BE2C (cell line): ENCODE data around the gene CFLAR.
"Not testable (repeated sequence)": the region's sequence is repeated elsewhere in the genome, so short reads cannot be mapped to it uniquely, and the experiment has no call there.

Experiments
- DNase-seq: peaks from one replicate; pipeline ENCODE4 v3.0.0-alpha.2; 2020
- H3K27me3 ChIP-seq: fragments of 250-450 bp; sonication (Bioruptor Pico); 2 replicates; pipeline ENCODE4 v1.5.1; 2020; ENCODE audit warnings: mild to moderate bottlenecking
- H3K36me3 ChIP-seq: fragments of 250-450 bp; sonication (Bioruptor Pico); 2 replicates; pipeline ENCODE4 v1.5.1; 2020; ENCODE audit warnings: mild to moderate bottlenecking
- H3K4me1 ChIP-seq: fragments of 250-450 bp; sonication (Bioruptor Pico); 2 replicates; pipeline ENCODE4 v1.5.1; 2020
- H3K4me3 ChIP-seq: 2 replicates; pipeline ENCODE4 v1.5.1; 2011; ENCODE audit warnings: low read depth, low read length
- H3K9me3 ChIP-seq: fragments of 250-450 bp; sonication (Bioruptor Pico); 2 replicates; pipeline ENCODE4 v1.5.1; 2020
- TF ChIP-seq, protein P1 (sequence below): IDR thresholded peaks from 2 replicates; pipeline ENCODE4 v1.5.1; 2012; ENCODE audit warnings: mild to moderate bottlenecking, low read depth, low read length

The CFLAR gene

DNA sequence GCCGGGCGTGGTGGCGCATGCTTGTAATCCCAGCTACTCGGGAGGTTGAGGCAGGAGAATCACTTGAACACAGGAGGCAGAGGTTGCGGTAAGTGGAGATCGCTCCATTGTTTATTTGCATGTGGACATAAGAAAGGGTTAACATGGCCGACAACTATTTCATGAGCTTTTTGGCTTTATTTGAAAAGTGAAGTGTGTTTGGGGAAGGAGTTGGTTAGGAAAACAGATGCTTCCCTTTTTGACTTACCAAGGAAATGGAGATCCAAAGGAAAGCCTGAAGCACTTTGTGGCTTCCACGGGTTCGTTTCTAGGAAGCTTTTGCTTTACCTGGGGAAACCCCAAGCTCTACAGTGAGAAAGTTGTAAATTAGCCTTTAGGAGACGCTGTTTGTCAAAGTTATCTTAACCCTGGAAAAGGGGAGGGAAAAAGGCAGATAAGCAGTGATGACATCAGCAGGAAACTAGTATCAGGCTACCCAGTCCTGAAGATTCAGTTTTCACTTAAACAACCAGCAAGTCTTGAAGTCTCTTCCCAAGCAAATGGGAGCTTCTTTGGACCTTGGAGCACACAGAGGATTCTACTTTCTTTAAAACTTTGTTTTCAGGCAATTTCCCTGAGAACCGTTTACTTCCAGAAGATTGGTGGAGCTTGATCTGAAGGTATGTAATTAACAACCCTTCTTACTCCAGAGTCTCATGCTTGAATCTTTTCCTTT, 66.8 kb downstream of the CFLAR start, which contains the start of gene CASP10:
CASP10 (plus strand) TSS at position 492 of the 715 bp plus-strand sequence. CDS start 2,637 bp downstream, outside the sequence.
- no peak for DNase-seq
- TF ChIP-seq, protein P1, sequence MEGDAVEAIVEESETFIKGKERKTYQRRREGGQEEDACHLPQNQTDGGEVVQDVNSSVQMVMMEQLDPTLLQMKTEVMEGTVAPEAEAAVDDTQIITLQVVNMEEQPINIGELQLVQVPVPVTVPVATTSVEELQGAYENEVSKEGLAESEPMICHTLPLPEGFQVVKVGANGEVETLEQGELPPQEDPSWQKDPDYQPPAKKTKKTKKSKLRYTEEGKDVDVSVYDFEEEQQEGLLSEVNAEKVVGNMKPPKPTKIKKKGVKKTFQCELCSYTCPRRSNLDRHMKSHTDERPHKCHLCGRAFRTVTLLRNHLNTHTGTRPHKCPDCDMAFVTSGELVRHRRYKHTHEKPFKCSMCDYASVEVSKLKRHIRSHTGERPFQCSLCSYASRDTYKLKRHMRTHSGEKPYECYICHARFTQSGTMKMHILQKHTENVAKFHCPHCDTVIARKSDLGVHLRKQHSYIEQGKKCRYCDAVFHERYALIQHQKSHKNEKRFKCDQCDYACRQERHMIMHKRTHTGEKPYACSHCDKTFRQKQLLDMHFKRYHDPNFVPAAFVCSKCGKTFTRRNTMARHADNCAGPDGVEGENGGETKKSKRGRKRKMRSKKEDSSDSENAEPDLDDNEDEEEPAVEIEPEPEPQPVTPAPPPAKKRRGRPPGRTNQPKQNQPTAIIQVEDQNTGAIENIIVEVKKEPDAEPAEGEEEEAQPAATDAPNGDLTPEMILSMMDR: peak; percentile 52
- H3K4me1 ChIP-seq: no peaks in the 10 kb centered on the region
- no peaks in the 10 kb centered on the region for H3K27me3 ChIP-seq
- no peaks in the 10 kb centered on the region for H3K9me3 ChIP-seq
- H3K4me3 ChIP-seq: peak within 1 kb of the TSS; percentile 42
- no peaks in the 10 kb centered on the region for H3K36me3 ChIP-seq

DNA sequence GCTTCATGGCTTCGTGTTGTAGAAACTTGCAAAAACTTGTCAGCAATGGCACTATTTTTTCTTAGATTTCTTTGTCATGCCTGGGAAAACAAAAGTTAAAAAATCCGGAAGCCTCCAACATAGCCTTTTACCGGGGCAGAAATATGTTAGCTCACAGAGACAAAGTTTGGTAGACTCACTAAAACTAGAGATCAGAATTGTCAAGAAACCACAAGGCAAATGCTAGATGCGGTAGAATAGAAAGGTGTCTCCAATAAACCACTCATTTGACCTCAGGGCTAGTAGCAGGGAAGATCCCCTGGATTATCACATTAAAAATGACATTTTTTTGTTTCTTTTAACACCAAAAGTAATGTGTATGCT, 67.4 kb downstream of the CFLAR start:
- peak overlapping the region; percentile 42 for H3K4me3 ChIP-seq

DNA sequence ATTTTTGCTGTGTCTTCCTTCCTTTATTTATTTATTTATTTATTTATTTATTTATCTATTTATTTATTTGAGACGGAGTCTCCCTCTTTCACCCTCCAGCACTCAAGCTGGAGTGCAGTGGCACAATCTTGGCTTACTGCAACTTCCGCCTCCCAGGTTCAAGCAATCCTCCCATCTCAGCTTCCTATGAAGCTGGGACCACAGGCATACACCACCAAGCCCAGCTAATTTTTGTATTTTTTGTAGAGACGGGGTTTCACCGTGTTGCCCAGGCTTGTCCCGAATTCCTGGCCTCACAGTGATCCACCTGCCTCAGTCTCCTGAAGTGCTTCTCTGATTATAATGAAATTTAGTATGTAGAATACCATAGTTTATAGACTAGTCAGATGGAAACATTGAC, 67.9 kb downstream of the CFLAR start:
- not testable (repeated sequence) for H3K4me1 ChIP-seq, H3K9me3 ChIP-seq, H3K36me3 ChIP-seq, DNase-seq, H3K27me3 ChIP-seq, H3K4me3 ChIP-seq

More for the DNA sequence above, 67.4 kb downstream of the CFLAR start:
- TF ChIP-seq, protein P1: no peak
- Histone ChIP-seq H3K9me3 (no peaks in the 10 kb centered on the region), H3K4me1 (no peaks in the 10 kb centered on the region), H3K36me3 (no peaks in the 10 kb centered on the region), H3K27me3 (no peaks in the 10 kb centered on the region)
- no peak for DNase-seq

DNA sequence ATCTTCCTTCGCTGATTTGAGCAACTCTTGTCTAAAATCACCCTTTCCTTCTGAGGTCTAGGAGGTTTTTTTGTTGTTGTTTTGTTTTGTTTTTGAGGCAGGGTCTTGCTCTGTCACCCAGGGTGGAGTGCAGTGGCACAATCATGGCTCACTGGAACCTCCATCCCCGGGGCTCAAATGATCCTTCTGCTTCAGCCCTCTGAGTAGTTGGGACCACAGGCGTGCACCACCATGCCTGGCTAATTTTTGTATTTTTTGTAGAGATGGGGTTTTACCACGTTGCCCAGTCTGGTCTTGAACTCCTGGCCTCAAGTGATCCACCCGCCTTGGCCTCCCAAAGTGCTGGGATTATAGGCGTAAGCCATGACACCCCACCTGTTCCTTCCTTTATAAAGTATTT, 68.3 kb downstream of the CFLAR start:
- not testable (repeated sequence) for H3K36me3 ChIP-seq, H3K4me1 ChIP-seq, H3K9me3 ChIP-seq, H3K4me3 ChIP-seq, H3K27me3 ChIP-seq, DNase-seq

DNA sequence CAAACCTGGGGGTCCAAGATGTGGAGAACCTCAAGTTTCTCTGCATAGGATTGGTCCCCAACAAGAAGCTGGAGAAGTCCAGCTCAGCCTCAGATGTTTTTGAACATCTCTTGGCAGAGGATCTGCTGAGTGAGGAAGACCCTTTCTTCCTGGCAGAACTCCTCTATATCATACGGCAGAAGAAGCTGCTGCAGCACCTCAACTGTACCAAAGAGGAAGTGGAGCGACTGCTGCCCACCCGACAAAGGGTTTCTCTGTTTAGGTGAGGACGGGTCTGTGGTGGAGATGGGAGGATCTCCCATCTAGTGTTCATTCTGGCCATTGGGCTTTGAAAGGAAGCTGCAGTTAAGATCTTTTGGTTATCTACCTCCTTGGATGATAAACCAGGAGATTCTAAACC, 69.9 kb downstream of the CFLAR start:
- TF ChIP-seq, protein P1: no peak
- H3K4me3 ChIP-seq: no peak overlapping the region

DNA sequence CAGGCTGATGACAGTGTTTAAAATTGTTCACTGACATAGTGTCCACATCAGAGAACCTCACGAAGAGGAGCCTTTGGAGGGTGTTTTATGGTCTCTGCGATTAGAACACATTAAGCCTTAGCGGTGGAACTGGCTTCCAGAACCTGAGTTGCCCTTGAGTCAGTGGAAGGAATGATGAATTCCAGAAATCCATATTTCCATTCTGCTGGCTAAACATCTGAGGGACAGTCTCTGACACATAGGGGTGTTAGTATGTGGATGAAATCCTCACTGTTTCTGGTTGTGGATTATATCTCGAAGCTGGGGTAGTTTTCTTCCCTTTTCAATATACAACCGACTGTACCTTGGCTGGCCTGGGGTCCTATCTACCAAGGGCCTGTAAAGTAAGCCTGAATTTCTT, 71.0 kb downstream of the CFLAR start:
- Histone ChIP-seq H3K27me3 (no peaks in the 10 kb centered on the region), H3K36me3 (no peaks in the 10 kb centered on the region), H3K4me3 (no peak overlapping the region), H3K9me3 (no peaks in the 10 kb centered on the region), H3K4me1 (no peaks in the 10 kb centered on the region)
- TF ChIP-seq, protein P1: no peak
- DNase-seq: no peak

More for the DNA sequence above, 69.9 kb downstream of the CFLAR start:
- Histone ChIP-seq H3K9me3 (no peaks in the 10 kb centered on the region), H3K36me3 (no peaks in the 10 kb centered on the region), H3K4me1 (no peaks in the 10 kb centered on the region), H3K27me3 (no peaks in the 10 kb centered on the region)
- DNase-seq: no peak

DNA sequence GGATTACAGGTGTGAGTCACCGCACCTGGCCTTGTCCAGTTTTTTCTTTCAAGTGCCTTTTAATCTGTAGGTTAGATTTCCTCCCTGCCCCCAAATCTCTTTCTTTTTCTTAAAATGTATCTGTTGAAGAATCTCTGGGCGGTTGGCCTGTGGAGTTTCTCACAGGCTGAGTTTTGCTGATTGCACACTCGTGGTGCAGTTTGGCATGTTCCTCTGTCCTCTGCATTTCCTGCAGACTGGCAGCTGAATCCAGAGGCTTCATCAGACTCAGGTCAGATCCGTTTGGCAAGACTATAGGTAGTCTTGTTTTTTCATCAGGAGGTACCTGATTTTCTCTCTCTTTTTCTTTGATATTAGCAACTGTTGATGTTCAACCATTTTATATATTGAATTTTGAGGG, 72.5 kb downstream of the CFLAR start:
- TF ChIP-seq, protein P1: no peak
- H3K4me1 ChIP-seq: no peaks in the 10 kb centered on the region
- no peaks in the 10 kb centered on the region for H3K36me3 ChIP-seq

More for the DNA sequence above, 72.5 kb downstream of the CFLAR start:
- no peak overlapping the region for H3K4me3 ChIP-seq
- no peaks in the 10 kb centered on the region for H3K27me3 ChIP-seq
- no peaks in the 10 kb centered on the region for H3K9me3 ChIP-seq
- DNase-seq: no peak
